ENCODE results near the gene RXRG. TPM values are rescaled to one million over a fixed set of nuclear protein-coding genes. Genes with fewer than 3 reads are reported as not detected.

The RXRG gene
- total RNA-seq, 2 donors from 2014 or later, result 2.5 to 9.8 TPM

DNA sequence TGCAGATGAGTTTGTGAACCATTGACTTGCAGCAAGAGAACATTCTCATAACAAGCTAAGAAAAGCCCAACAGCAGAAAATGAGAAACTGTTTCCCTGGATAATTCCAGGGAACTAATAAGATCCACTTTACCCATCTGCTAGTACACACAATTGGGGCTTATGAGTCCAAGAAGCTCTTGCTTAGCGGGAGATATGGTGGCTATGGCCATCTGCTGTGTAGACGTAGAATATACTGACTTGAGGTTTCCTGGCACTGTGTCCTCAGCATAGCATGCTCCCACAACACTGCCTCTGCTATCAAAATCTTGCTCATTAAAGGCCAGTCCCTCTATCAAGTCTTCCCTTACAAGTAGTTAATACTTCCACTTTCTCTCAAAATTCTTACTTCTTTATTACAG is 6.8 kb upstream of the RXRG start:
- no peak overlapping the region for H3K4me3 ChIP-seq (ENCODE audit: low read length)
- Mint-ChIP-seq H3K27ac (no peak overlapping the region), H3K4me1 (peaks cover 16% of the 10 kb centered on the region), H3K27me3 (ENCODE audit: insufficient read depth) (peaks cover 46% of the 10 kb centered on the region), H3K4me3 (no peak overlapping the region), H3K9me3 (no peaks in the 10 kb centered on the region), H3K36me3 (ENCODE audit: low read depth) (no peaks in the 10 kb centered on the region)
- H3K4me1 ChIP-seq (ENCODE audit: control insufficient read depth, insufficient read depth, low read length), result no peaks in the 10 kb centered on the region
- TF ChIP-seq, protein P1, sequence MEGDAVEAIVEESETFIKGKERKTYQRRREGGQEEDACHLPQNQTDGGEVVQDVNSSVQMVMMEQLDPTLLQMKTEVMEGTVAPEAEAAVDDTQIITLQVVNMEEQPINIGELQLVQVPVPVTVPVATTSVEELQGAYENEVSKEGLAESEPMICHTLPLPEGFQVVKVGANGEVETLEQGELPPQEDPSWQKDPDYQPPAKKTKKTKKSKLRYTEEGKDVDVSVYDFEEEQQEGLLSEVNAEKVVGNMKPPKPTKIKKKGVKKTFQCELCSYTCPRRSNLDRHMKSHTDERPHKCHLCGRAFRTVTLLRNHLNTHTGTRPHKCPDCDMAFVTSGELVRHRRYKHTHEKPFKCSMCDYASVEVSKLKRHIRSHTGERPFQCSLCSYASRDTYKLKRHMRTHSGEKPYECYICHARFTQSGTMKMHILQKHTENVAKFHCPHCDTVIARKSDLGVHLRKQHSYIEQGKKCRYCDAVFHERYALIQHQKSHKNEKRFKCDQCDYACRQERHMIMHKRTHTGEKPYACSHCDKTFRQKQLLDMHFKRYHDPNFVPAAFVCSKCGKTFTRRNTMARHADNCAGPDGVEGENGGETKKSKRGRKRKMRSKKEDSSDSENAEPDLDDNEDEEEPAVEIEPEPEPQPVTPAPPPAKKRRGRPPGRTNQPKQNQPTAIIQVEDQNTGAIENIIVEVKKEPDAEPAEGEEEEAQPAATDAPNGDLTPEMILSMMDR (conservative IDR thresholded peaks at IDR 0.05), result no peak
- no peak for DNase-seq
- WGBS, 2 experiments (ENCODE audit: insufficient coverage in 1 of 2, insufficient read length in 1 of 2), result 96 to 100% methylated on average over 2 of the region's 2 CpGs
- no peak overlapping the region for H3K27ac ChIP-seq (ENCODE audit: low read depth, low read length)
- no peaks in the 10 kb centered on the region for H3K9me3 ChIP-seq (ENCODE audit: control insufficient read depth, low read length)
- H3K27me3 ChIP-seq (ENCODE audit: control insufficient read depth, insufficient read depth, low read length, poor library complexity, severe bottlenecking), result no peaks in the 10 kb centered on the region
- no peak overlapping the region for H3K9ac ChIP-seq (ENCODE audit: extremely low read depth, low read length, poor library complexity, severe bottlenecking)
- H3K36me3 ChIP-seq (ENCODE audit: control insufficient read depth, insufficient read depth, low read length), result no peaks in the 10 kb centered on the region

DNA sequence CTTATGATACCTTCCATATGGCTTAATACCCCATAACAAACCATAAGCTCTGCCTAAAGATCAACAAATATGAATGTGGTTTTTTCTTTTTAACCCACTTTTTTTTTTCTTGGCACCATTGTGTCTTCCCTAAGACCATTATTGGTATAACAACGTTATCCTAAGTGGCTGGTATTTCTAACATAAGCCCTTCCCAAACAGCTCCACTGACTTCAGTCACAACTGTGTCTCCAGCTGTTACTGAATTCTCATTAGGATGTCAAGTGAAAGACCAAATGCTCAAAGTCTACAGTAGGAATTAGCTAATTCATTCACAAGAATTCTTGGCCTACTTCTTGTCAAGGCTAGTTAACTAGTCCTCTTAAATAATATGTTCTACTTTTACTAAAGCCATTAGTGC is 4.2 kb upstream of the RXRG start:
- TF ChIP-seq, protein P1 (conservative IDR thresholded peaks at IDR 0.05), result no peak
- no peak overlapping the region for H3K27ac ChIP-seq (ENCODE audit: low read depth, low read length)
- H3K9me3 Mint-ChIP-seq, result no peaks in the 10 kb centered on the region
- no peak overlapping the region for H3K4me3 Mint-ChIP-seq
- no peak overlapping the region for H3K9ac ChIP-seq (ENCODE audit: extremely low read depth, low read length, poor library complexity, severe bottlenecking)
- no peaks in the 10 kb centered on the region for H3K9me3 ChIP-seq (ENCODE audit: control insufficient read depth, low read length)
- DNase-seq, result no peak
- H3K27me3 Mint-ChIP-seq (ENCODE audit: insufficient read depth), result peaks cover 31% of the 10 kb centered on the region
- no peak overlapping the region for H3K27ac Mint-ChIP-seq
- H3K4me3 ChIP-seq (ENCODE audit: low read length), result no peak overlapping the region
- H3K4me1 Mint-ChIP-seq, result peaks cover 13% of the 10 kb centered on the region
- 82 to 86% methylated on average over 1 of the region's 1 CpG for WGBS, 2 experiments (ENCODE audit: insufficient coverage in 1 of 2, insufficient read length in 1 of 2)
- H3K36me3 ChIP-seq (ENCODE audit: control insufficient read depth, insufficient read depth, low read length), result no peaks in the 10 kb centered on the region
- H3K4me1 ChIP-seq (ENCODE audit: control insufficient read depth, insufficient read depth, low read length), result peaks cover 3% of the 10 kb centered on the region
- no peaks in the 10 kb centered on the region for H3K36me3 Mint-ChIP-seq (ENCODE audit: low read depth)
- no peaks in the 10 kb centered on the region for H3K27me3 ChIP-seq (ENCODE audit: control insufficient read depth, insufficient read depth, low read length, poor library complexity, severe bottlenecking)

DNA sequence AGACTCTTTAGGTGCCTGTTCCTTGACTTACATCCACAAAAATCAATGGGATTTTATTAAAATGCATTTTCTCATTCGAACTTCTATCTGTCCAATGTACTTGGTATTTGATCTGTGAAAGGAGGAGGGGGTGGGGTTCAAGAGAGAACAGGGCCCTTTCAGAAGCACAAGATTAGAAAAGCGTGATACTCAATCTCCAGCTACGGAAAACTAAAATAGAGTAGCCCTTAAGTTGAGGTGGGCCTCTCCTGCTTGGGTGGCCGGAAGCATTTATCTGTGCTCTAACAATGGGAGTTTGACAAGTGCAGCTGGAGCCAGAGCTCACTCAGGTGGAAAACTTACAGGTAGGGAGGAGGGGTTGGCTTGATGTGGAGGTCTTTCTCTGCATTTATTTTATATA is 462 bp upstream of the RXRG start:
- no peaks in the 10 kb centered on the region for H3K9me3 Mint-ChIP-seq
- no peak overlapping the region for H3K4me3 Mint-ChIP-seq
- Histone ChIP-seq H3K27me3 (ENCODE audit: control insufficient read depth, insufficient read depth, low read length, poor library complexity, severe bottlenecking) (no peaks in the 10 kb centered on the region), H3K4me1 (ENCODE audit: control insufficient read depth, insufficient read depth, low read length) (peaks cover 25% of the 10 kb centered on the region), H3K27ac (ENCODE audit: low read depth, low read length) (no peak overlapping the region), H3K9ac (ENCODE audit: extremely low read depth, low read length, poor library complexity, severe bottlenecking) (no peak overlapping the region), H3K9me3 (ENCODE audit: control insufficient read depth, low read length) (no peaks in the 10 kb centered on the region), H3K4me3 (ENCODE audit: low read length) (peak overlapping the region; percentile 85), H3K36me3 (ENCODE audit: control insufficient read depth, insufficient read depth, low read length) (no peaks in the 10 kb centered on the region)
- H3K36me3 Mint-ChIP-seq (ENCODE audit: low read depth), result no peaks in the 10 kb centered on the region
- H3K27ac Mint-ChIP-seq, result no peak overlapping the region
- H3K27me3 Mint-ChIP-seq (ENCODE audit: insufficient read depth), result peaks cover 49% of the 10 kb centered on the region
- no peak for DNase-seq
- TF ChIP-seq, protein P1 (conservative IDR thresholded peaks at IDR 0.05), result no peak
- peaks cover 29% of the 10 kb centered on the region for H3K4me1 Mint-ChIP-seq
- WGBS, 2 experiments (ENCODE audit: insufficient coverage in 1 of 2, insufficient read length in 1 of 2), result 39 to 41% methylated on average over 2 to 4 of the region's 4 CpGs
